Measurements from ENCODE around the gene PML.
"Not testable (repeated sequence)": the region's sequence is repeated elsewhere in the genome, so short reads cannot be mapped to it uniquely, and the experiment has no call there.

The PML gene

DNA sequence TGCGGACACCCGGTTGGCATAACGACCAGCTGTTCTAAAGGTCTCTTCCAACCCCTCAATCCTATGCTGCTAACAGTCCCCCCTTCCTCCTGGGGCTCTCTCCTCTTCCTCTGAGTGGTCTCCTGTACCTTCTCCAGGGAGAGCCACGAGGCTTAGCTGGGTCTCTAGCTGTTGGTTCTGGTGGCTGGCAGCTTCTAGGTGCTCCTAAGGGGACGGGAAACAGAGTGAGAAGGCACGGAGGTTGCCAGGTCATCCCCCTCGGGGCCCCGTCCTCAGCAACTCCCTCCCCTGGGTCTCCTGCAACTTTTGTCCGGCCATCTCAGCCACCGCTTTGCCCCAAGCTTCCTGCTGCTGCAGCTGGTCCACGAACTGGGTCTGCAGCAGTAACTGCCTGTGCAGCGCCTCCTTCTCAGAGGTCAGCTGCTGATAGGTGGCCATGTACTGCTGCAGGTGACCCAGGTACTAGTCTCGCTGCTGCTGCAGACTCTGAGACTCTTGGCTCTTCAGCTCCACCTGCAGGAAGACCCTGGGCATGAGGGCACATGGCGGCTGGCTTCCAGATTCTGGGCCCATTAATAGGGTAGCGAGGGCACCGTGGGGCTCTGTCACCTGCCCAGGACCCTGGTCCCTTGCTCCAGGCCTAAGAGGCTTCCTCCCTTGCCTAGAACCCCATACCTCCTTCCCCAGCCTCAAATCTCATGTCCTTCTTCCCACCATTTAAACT is 78.3 kb downstream of the PML start:
- not testable (repeated sequence) for H3K4me1 ChIP-seq (ENCODE audit: insufficient read depth, low read length); H3K36me3 ChIP-seq (ENCODE audit: insufficient read depth, low read length); H3K27me3 ChIP-seq (ENCODE audit: insufficient read depth, low read length); H3K9me3 ChIP-seq (ENCODE audit: insufficient read depth, low read depth, low read length); H3K9ac ChIP-seq (ENCODE audit: low read depth, low read length); H3K4me3 ChIP-seq (ENCODE audit: low read length); H3K27ac ChIP-seq (ENCODE audit: low read depth, low read length)
- 73% methylated on average over 10 of the region's 16 CpGs for WGBS

DNA sequence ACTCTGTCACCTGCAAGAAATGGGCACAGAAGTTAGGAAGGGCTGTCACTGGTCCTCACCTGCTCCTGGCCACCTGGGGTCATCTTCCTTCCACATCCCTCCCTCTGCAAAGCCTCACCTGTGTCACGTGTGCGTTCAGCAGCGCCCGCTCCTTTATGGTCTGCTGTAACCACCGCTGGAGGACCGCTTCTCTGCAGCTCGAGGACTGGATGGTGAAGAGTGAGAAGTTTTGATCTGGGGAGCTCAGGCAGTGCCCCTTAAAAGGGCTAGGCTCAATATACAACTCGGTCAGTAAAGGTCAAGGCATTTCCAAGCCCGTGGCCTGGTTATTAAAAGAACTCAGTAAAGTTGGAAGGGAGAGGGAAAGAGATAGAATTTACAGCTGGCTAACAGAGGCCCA is 81.3 kb downstream of the PML start:
- H3K27ac ChIP-seq (ENCODE audit: low read depth, low read length); H3K4me1 ChIP-seq (ENCODE audit: insufficient read depth, low read length); H3K9ac ChIP-seq (ENCODE audit: low read depth, low read length); H3K9me3 ChIP-seq (ENCODE audit: insufficient read depth, low read depth, low read length); H3K4me3 ChIP-seq (ENCODE audit: low read length); H3K27me3 ChIP-seq (ENCODE audit: insufficient read depth, low read length); H3K36me3 ChIP-seq (ENCODE audit: insufficient read depth, low read length): not testable (repeated sequence)
- WGBS: 93% methylated on average over 8 of the region's 9 CpGs

DNA sequence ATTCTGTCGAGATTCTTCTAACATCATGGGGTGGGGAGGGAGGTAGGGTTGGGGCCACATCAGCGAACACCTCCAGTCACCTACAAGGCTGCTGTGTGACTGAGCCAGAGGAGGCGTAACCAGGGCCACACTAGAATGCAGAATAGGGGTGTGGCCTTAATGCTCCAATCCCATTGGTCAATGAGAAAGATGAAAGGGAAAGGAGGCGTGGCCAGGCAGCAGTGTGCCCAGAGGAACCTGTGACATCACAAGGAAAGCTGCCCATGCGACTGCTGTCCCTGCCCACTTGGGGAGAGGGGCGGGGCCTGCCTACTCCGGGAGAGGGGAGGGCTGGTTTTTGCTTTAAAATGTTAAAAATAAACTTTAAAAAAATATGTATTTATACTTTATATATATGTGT is 87.9 kb downstream of the PML start, which contains the start of gene GOLGA6A:
GOLGA6A (minus strand) TSS at position 101 of the 400 bp plus-strand sequence; CDS start at position 60, 41 bp downstream.
- not testable (repeated sequence) for H3K4me1 ChIP-seq (ENCODE audit: insufficient read depth, low read length); H3K4me3 ChIP-seq (ENCODE audit: low read length); H3K27me3 ChIP-seq (ENCODE audit: insufficient read depth, low read length); H3K9me3 ChIP-seq (ENCODE audit: insufficient read depth, low read depth, low read length); H3K9ac ChIP-seq (ENCODE audit: low read depth, low read length); H3K36me3 ChIP-seq (ENCODE audit: insufficient read depth, low read length); H3K27ac ChIP-seq (ENCODE audit: low read depth, low read length)
- no CpG with 5 or more reads among the region's 7 CpGs for WGBS

DNA sequence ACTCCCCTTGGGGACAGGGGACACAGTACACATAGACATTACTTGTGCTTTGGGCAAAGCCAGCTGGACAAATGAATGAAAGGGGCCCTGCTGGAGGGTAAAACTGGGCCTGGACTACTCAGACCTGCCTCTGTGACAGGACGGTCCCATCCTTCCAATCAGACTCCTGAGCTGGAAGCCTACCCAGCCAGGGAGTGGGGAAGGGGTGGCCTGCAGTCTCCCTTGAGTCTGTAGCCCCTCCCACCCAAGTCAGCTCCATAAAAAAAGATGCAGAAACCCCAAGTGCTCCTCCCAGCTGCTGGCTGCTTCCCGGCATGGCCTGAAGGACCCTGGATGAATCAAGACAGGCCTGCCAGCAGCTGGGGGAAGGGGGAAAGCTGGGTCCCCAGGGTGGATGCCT is 100.1 kb downstream of the PML start:
- not testable (repeated sequence) for H3K27ac ChIP-seq (ENCODE audit: low read depth, low read length); H3K9me3 ChIP-seq (ENCODE audit: insufficient read depth, low read depth, low read length); H3K4me1 ChIP-seq (ENCODE audit: insufficient read depth, low read length); H3K9ac ChIP-seq (ENCODE audit: low read depth, low read length); H3K27me3 ChIP-seq (ENCODE audit: insufficient read depth, low read length); H3K36me3 ChIP-seq (ENCODE audit: insufficient read depth, low read length); H3K4me3 ChIP-seq (ENCODE audit: low read length)
- WGBS: no CpG with 5 or more reads among the region's 2 CpGs

DNA sequence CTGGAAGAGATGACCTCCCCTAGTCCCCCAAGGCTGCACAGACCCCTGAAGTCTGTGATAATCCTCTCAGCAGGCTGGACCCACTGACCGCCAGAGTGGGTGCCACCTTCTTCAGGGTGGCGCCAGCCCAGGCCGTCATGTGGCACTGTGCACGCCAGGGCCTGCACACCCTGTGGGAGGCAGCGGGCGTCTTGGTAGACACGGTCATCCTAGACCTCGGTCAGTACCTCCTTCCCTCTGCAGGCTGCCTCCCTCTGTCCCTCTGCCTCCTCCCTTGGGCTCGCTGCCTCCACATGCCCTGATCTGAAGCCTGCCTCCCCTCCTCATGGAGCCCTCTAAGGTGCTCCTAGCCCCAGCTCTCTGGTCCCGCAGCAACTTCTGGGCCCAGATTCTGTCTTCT is 101.1 kb downstream of the PML start:
- H3K27ac ChIP-seq (ENCODE audit: low read depth, low read length); H3K9me3 ChIP-seq (ENCODE audit: insufficient read depth, low read depth, low read length); H3K9ac ChIP-seq (ENCODE audit: low read depth, low read length); H3K4me1 ChIP-seq (ENCODE audit: insufficient read depth, low read length); H3K27me3 ChIP-seq (ENCODE audit: insufficient read depth, low read length); H3K36me3 ChIP-seq (ENCODE audit: insufficient read depth, low read length); H3K4me3 ChIP-seq (ENCODE audit: low read length): not testable (repeated sequence)
- WGBS: 92% methylated on average over 7 of the region's 10 CpGs

DNA sequence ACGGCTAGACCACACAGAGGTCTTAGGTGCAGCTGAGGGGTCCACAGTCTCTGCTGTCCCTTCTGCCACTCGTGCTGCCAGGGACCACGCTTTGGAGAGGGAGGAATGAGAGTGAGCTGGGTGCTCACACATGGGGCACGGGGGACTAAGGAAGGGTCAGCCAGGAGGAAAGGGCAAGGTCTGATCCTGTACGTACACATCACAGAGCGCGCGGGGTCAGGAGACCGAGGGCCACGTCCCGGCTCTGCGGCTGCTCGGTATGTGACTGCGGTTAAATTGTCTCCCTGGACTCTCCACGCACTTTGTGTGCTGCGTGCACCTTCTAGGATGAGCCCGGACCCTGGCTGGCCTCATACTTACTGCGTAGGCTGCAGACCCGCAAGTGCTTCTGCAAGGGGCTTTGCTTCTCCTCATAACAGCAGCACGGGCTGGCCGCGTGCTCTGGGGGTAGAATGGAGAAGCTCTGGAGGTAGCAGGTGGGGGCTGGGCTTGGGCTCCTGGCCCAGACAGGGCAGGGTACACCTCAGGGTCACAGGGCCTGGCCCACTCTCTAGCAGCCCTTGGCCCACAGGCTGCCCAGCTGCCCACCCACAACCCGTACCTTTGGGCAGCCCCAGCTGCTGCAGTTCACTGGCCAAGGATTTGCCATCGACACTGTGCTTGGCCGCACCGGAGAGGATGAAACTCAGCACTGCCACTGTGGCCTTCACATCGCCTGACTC is 102.4 kb downstream of the PML start:
- not testable (repeated sequence) for H3K9me3 ChIP-seq (ENCODE audit: insufficient read depth, low read depth, low read length)
- no CpG with 5 or more reads among the region's 27 CpGs for WGBS

More for the DNA sequence above, 102.4 kb downstream of the PML start:
- H3K9ac ChIP-seq (ENCODE audit: low read depth, low read length); H3K27ac ChIP-seq (ENCODE audit: low read depth, low read length); H3K27me3 ChIP-seq (ENCODE audit: insufficient read depth, low read length); H3K4me1 ChIP-seq (ENCODE audit: insufficient read depth, low read length); H3K4me3 ChIP-seq (ENCODE audit: low read length); H3K36me3 ChIP-seq (ENCODE audit: insufficient read depth, low read length): not testable (repeated sequence)

Measured in HUES64 (cell line).